HG02981 (cell line): ENCODE data around the gene PDZD2.

Source experiments
- ATAC-seq: cut with Tn5 transposase; IDR thresholded peaks from one replicate; pipeline ENCODE4 v1.9.1; 2021; ENCODE audit warnings: mild to moderate bottlenecking, moderate library complexity; ENCODE audit not compliant: unreplicated experiment

The PDZD2 gene

GRCh38 chr5:31859096-31859495, 220.2 kb downstream of the PDZD2 start:
- no peak for ATAC-seq

- no peak for ATAC-seq
Measured at GRCh38 chr5:31860278-31860677, 221.3 kb downstream of the PDZD2 start.

- ATAC-seq: no peak
Measured at GRCh38 chr5:31860726-31861433, 221.9 kb downstream of the PDZD2 start.

- ATAC-seq: no peak
Measured at GRCh38 chr5:31861601-31862000, 222.7 kb downstream of the PDZD2 start.

GRCh38 chr5:31863991-31864411, 225.1 kb downstream of the PDZD2 start:
- no peak for ATAC-seq

GRCh38 chr5:31866166-31866565, 227.2 kb downstream of the PDZD2 start:
- ATAC-seq: no peak

- no peak for ATAC-seq
Measured at GRCh38 chr5:31867219-31867618, 228.3 kb downstream of the PDZD2 start.

GRCh38 chr5:31880449-31880848, 241.5 kb downstream of the PDZD2 start:
- ATAC-seq: no peak

- ATAC-seq: no peak
Measured at GRCh38 chr5:31884896-31885295, 246.0 kb downstream of the PDZD2 start.

GRCh38 chr5:31886206-31886605, 247.3 kb downstream of the PDZD2 start:
- ATAC-seq: no peak

- ATAC-seq: no peak
Measured at GRCh38 chr5:31887556-31887955, 248.6 kb downstream of the PDZD2 start.

- no peak for ATAC-seq
Measured at GRCh38 chr5:31888564-31888963, 249.6 kb downstream of the PDZD2 start.

GRCh38 chr5:31889001-31889561, 250.2 kb downstream of the PDZD2 start:
- ATAC-seq: no peak

- no peak for ATAC-seq
Measured at GRCh38 chr5:31890046-31890445, 251.1 kb downstream of the PDZD2 start.

- ATAC-seq: no peak
Measured at GRCh38 chr5:31894141-31894540, 255.2 kb downstream of the PDZD2 start.

GRCh38 chr5:31895199-31895820, 256.4 kb downstream of the PDZD2 start:
- ATAC-seq: no peak

- ATAC-seq: no peak
Measured at GRCh38 chr5:31898036-31898632, 259.2 kb downstream of the PDZD2 start.

- ATAC-seq: no peak
Measured at GRCh38 chr5:31900296-31900865, 261.4 kb downstream of the PDZD2 start.

GRCh38 chr5:31901807-31902530, 263.0 kb downstream of the PDZD2 start:
- ATAC-seq: no peak

- no peak for ATAC-seq
Measured at GRCh38 chr5:31908396-31908795, 269.5 kb downstream of the PDZD2 start.

GRCh38 chr5:31909073-31909472, 270.1 kb downstream of the PDZD2 start:
- no peak for ATAC-seq
